Hindlimb muscle (tissue), 1 donor: ENCODE measurements around the gene PLA2G2C. TPM values are rescaled to one million over a fixed set of nuclear protein-coding genes. Genes with fewer than 3 reads are reported as not detected.
"Not testable (repeated sequence)": the region's sequence is repeated elsewhere in the genome, so short reads cannot be mapped to it uniquely, and the experiment has no call there.

ENCODE experiments used
- DNase-seq: peaks from one replicate; pipeline ENCODE4 v3.0.0-alpha.2; 2013
- polyA plus RNA-seq: library from polyadenylated mRNA; unstranded; fragments of 120-200 nt; gene quantifications from one replicate; pipeline ENCODE4 v1.2.1, GENCODE V29; 2013; ENCODE audit not compliant: insufficient read length

Gene PLA2G2C, protein sequence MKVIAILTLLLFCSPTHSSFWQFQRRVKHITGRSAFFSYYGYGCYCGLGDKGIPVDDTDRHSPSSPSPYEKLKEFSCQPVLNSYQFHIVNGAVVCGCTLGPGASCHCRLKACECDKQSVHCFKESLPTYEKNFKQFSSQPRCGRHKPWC
- polyA plus RNA-seq, result not detected

DNA sequence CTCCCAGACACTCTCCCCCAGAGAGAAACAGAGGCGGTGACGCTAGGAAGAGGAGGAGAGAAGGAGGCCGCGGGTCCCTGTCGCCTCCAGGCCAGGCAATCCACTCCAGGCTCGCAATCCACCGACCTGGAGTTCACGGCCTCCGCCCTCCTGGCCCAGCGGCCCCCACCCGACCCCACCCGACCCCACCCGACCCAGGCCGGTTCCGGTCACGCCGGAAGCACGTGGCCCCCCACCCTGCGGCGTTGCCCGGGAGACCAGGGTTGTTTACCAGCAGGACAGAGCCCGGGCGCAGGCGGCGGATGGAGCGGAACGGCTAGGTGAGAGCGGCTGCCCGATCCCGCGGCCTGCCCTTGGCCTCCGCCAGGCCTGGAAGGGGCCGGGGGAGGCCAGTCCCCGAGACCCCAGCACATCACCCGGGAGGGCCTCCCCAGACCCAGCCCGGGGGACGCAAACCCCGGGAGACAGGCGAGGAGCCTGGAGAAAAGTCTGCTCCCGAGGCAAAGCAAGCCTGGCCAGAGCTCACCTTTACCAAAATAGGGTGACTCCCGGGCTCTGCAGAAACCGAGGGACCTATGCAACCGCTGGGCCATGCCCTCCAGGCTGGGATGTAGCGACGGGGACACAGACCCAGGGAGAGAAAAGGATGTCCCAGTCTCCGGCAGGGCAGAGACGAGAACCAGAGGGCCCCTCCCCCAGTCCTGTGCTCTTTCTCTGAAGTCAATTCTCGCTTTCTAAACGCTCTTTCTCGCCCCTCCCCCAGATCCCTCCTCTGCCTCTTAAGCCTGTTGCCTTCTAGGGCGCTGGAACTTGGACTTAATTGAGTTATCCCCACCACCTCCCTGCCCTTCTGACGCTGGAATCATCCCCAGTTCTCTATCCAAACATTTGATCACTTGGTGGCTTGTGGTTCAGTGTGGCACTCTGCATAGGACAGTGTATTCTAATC is at the start of gene PLA2G2C, which contains the start of gene UBXN10:
PLA2G2C (minus strand) TSS at position 685 of the 949 bp plus-strand sequence. CDS start 9,155 bp downstream, outside the sequence.
UBXN10 (plus strand) TSS at position 263 of the 949 bp plus-strand sequence. CDS start 4,466 bp downstream, outside the sequence.
- no peak for DNase-seq

DNA sequence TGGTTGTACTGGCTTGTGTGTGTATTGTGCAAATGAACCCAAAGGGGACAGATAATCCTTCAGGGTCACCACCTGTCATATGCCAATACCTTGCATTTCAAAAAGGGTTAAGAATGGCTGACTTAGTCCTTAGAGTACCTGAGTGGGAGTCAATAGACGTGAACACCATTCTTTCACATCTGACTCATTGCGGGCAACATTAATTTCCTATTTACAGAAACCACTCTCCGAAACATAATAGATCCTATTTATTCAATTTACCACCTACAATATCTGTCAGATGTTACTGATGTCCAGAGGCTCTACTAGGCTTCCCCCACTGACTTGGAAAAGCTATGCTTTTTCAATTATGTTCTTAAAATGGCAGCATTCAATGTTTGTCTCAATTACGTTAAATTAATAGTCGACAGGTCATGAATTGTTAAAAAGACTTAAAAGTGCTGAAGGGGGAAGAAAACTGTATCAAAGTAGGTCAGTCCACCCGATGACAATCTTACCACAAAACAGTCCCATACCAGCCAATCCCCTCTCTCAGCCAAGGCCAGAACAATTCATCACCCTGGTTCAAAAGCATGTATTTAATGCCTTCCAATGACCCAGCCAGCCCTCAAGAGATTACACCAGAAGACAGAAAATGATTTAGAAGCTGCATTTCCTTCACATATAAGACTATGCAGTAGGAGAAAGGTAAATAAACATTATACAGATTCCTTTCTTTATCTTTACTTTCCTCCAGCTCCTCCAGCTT is 48.6 kb upstream of the PLA2G2C start:
- DNase-seq, result no peak

DNA sequence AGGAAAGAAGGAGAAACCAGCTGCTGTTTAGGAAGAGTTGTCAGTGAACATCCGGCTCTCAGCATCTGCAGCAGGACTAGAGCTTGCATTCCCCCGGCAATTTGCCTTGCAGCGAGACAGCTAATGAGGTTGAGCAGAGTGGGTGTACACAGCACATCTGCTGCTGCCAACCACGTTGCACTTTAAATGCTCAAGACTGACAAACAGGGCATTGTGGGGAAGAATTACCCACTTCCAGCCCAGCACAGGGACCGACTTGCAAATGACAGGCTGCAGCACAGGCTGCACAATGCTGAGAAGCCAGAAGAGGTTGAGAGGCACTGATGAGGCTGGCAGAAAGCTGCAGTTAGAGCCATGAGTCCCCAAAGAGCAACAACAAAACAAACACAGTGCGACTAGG is 47.5 kb upstream of the PLA2G2C start:
- DNase-seq, result peak; percentile 18

DNA sequence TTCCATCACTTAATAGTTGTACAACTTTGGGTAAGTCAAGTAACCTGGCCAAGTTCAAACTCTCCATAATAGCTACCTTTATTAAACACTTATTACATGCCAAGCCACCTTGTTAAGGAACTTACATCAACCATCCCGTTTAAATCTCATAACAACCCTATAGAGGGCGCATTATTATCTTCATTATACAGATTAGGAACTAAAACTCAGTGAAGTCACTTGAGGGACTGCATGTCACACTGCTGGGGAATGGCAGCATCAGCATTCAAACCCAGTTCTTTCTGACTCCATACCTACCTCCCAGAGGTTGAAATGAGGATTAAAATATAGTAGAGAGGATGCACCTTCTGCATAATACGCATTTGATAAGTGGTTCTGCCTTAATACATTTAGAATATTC is 47.1 kb upstream of the PLA2G2C start:
- DNase-seq, result no peak

DNA sequence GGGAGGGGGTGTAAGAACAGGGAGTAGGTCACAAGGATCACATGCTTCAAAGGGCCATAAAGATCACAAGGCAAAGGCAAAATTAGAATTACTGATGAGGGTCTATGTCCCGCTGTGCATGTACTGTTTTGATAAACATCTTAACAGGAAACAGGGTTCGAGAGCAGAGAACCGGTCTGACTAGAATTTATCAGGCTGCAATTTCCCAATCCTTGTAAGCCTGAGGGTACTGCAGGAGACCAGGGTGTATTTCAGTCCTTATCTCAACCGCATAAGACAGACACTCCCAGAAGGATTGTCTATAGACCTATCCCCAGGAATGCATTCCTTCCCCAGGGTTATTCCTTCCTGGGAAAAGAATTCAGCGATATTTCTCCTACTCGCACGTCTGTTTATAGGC is 46.2 kb upstream of the PLA2G2C start:
- not testable (repeated sequence) for DNase-seq

DNA sequence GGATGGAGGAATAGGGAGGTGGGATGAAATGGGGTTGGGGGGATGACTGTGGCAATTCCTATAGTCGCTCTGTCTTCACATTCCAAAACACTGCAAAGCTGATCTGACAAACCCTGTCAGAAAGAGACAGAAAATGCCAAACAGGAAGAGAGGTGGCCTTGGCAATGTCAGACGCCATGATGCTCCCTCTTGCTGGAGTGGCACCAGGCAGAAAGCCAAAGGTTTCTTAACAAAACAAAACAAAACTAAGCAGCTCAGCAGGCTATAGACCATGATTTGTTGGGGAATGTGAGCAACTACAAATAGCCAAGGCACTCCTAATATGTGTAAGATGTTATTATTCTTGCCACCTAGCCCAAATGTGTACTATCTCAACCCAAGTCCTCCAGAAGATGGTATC is 42.9 kb upstream of the PLA2G2C start:
- DNase-seq, result no peak

DNA sequence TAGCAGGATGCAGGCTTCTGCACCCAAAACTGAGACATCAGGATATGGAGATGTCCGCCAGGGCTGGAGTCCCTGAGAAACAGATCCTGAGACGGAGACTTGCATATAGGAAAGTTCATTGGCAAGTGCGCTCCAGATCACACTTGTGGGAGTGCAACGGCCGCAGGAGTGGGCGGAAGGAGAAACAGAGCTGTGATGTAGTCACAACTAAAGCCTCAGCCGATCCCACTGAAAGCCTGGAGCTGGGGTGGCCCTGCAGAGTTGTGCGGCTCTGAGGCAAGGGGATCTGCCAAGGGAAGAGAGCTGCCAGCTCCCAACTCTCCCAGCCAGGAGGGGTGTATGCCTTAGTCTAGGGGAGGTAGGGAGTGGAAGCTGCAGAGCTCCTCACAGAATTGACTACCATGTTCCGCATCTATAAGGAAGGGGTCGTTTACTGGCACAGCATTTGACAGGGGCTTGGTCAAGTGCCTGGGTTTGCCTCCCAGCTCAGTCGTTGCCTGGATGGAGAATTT is 42.1 kb upstream of the PLA2G2C start:
- no peak for DNase-seq

DNA sequence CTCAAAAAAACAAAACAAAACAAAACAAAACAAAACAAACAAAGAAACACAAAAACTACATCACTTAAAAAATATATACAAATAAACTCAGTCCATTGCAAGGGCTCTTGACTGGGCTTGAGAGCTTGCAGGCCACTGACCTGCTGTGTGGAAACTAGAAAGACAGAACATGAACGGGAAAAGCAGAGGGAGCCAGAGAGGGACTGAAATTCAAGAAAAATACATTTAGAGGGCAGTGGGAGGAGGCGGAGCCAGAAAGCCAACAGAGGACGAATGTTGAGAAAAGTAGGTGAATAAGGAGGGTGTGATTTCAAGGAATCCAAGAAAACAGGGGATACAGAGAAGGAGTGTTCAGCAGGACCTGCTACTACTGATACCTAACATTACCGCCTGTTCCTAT is 41.4 kb upstream of the PLA2G2C start:
- DNase-seq, result no peak

DNA sequence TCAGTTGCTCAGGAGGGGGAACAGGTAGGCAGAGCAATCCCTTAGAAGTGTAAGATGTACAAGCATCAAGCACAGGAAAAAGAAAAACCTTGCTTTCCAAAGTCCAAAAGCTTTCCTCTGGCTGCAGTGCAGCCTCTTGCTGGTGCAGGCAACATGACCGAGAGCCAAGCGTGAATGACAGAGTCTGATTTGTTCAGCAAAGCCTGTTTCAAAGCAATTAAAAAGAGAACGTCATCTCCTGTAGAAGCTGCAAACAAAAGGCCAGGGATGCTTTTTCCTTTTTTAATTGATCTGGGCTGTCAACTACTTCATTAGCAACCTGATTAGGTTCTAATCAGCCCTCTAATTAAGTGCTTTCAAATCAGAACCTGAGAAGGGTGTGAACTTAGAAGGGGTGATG is 38.2 kb upstream of the PLA2G2C start:
- DNase-seq, result no peak

DNA sequence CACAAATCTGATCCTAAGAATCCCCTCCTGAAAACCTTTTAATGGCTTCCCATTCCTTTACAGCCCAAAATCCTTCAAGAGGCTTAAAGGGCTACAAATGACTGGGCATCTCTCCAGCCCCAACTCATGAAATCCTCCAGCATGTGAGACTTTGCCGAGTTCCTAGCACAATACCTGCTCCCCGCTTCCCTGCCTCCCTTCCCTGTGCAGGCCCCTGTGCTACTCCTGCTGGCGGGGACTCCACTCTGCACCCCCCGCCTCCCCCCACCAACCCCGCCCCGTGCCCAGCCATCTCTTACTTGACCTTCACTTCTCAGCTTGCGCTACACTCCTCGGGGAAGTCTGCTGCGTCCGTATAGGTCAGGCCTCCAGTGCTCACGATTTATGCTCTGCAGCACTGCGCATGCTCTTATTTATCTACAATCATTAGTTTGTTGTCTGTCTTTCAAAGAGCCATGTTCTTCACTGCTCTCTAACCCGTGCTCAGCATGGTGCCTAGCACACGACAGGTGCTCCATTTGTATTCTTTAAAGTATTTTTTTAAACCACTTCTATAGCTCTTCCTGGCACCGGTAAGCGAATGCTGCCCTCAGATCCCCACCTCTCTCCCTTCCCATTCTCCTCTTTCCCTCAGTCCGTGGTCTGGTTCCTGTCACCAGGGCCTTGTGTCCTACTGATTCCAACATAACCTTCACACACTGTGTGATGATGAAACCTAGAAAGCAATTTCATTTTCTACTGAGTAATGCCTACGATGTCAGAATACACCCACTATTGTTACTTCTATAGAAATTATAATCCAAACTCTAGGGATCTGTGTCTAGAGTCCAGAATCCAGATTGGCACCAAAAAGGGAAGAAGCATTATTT is 37.5 kb upstream of the PLA2G2C start:
- no peak for DNase-seq

DNA sequence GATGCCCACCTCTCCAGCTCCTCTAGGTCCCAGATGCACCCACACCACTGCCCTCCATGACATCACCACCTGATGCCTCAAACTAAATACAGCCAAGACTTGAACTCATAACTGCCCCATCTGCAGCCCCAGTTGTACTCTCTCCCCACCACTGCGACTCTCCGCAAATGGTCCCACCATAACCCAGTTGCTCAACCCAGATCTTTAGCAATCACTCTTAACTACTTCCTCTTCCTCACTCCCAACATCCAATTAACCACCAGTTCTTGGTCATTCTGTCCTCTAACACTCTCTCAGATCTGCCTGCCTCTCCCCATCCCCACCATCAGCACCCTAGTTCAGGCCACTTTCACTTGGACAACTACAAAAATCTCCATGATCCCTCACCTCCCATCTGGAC is 36.8 kb upstream of the PLA2G2C start:
- no peak for DNase-seq

DNA sequence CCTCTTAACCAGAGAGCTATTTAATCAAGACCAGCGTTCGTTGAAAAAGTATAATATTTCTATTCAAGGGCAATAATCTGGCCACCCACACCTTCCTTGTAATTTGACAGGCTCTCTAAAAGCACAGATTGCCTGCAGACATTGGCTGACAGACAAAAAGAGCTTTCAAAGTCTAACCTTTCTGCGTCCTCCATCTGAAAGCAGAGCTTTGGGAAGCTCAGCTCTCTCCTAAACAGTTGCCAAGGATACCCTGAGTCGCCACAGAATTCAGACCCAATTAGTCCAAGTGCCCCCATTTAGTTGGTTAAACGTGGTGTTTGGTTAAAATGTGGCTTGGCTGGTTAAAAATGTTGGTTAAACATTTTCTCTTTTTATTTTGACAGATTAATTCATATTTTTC is 33.7 kb upstream of the PLA2G2C start:
- no peak for DNase-seq

DNA sequence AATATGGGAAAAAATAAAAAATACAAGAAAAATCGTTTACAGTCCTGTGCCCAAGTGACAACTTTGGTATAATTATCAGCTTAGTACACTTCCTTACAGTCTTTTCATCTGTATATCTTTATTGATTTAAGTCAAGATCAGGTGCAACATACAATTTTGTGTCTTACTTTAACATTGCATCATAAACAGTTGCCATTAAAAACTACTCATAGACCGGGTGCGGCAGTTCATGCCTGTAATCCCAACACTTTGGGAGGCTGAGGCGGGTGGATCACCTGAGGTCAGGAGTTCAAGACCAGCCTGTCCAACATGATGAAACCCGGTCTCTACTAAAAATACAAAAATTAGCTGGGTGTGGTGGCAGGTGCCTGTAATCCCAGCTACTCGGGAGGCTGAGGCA is 32.7 kb upstream of the PLA2G2C start:
- DNase-seq, result not testable (repeated sequence)

DNA sequence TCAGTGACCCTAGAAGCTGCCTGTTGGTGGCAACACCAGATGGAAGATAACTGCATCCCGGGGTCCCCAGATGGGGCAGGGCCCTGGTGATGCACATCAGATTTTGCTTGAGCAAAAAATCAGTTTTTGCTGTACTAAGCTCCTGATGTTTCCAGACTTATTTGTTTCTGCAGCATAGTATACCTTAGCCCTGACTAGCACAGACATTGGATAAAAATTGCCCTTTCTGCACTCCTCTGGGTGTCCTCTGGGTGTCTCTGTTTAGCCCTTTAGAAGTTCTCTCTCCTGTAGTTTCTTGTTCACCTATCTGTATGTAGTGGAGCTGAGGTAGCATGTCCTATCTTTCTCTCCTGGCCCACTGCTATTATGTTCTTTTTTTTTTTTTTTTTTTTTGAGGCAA is 30.3 kb upstream of the PLA2G2C start:
- DNase-seq, result no peak

DNA sequence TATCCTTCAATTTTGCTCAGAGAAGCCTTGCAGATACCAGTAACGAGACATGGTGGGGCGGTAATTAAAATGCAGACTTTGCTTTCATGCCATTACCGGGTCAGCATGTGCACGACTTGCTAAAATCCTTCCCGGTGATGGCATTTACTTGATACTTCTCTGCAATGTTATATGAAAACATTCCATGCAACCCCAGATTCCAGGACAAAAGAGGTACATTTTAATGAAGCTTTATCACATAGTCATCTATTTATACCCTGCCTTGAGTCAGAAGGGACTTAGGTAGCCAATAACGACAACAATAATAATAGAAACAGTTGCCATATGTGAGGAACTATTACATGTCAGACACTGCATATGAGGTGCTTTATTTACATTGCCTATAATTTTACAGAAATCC is 29.4 kb upstream of the PLA2G2C start:
- no peak for DNase-seq

DNA sequence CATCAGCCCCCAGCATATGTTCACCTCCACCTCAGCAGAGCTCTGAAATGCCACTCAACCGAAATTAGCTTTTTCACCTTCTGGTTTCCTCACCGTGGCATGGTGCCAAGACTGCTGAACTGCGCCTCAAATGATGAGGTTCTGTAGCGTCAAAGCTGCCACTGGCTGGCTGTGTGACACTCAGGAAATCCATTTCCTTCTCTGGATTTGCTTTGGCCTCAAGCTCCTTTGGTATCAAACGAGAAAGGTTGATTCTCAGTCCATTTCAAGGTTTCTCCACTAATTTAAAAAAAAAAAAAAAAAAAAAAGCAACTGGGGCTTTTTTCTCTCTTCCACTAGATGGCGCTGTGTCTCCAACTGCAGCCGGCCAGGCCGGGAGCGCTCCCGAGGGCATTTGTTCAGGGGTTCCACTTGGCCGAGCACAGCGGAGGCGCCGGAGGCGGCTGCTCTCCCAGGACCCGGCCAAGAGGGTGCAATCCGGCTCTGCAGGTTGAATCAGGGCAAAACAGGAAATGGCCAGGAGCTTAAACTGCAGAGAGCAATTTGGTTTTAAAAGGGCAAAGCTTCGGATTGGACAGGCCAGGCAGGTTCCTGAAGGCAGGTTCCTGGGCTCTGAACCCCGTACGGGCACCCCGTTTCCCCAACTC is 26.5 kb upstream of the PLA2G2C start:
- DNase-seq, result peak; percentile 34

DNA sequence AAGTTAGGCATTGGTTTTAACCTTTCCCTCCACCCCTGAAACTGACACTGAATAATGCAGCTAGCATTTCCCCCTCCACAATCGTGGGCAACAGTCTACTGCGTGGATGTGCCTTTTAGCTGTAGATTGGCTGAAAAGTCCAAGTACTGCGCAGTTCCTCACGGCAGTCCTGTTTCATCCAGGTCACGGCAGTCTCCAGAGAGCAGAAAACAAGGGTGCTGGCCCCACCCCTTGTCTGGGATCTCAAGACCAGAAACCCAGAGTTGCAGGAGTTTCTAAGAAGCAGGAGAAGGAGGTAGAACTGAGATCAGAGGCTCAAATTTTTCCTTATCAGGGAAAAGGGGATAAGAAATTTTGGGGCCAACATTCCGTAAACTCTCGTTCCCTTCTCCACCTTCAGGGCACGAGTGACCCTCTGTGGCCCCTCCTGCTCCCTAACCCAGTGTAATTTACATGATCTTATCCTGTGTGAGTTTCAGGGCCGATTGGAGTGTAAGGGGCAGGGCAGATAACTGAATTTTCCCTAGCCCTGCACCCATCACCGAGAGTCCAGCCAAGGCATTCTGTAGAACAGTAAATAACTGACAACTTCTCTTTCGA is 25.9 kb upstream of the PLA2G2C start:
- no peak for DNase-seq

DNA sequence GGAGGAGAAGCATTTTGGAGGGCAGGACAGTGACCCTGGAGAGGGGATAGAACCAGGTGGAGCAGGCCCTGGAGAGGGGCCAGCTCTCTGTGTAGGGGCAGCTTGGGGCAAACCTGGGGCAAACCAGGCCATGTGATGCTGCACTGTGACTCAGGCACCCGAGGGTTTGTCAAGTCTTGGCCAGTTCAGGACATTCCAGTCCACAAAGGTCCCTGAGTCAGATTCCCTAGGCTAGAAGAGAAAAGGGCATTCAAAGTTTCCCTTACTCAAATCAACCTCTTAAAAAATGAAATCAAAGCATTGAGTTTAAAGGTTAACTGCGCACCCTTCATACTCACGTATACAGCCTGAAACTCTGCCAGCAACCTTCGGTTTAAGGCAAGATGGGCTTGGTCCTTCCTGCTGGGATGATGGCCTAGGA is 25.2 kb upstream of the PLA2G2C start:
- DNase-seq, result no peak

DNA sequence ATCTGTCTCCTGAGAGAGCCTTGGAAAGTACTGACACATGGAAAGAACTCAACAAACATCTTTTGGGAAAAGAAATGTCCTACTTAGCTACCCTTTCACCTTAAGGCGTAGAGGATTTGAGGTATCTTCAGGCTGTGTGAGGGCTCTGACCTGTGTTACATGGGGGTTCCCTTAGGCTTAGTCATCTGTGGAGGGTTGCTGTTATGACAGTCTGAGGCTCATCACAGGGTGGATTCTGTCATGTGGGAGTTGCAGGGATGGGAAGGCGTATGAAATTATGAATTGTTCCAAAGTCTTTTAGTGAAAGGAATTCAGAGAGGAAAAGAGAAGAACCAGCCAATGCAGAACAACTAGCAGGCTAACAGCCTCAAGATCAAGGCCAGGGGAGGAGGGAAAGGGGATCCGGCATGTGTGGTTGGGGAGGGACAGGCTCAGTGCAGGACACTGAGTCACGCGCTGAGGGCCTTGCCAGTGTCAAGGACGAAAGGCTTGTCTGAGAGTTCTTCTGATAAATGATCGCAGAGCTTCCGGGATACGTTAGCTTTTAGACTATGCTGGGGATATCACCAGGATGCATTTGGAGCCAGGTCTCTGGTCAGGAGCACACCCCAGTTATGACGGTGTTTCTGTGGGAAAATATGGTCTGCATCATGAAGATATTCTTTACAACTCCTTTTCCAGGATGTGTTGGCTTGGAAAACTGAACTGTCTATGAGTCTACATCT is 24.6 kb upstream of the PLA2G2C start:
- no peak for DNase-seq

DNA sequence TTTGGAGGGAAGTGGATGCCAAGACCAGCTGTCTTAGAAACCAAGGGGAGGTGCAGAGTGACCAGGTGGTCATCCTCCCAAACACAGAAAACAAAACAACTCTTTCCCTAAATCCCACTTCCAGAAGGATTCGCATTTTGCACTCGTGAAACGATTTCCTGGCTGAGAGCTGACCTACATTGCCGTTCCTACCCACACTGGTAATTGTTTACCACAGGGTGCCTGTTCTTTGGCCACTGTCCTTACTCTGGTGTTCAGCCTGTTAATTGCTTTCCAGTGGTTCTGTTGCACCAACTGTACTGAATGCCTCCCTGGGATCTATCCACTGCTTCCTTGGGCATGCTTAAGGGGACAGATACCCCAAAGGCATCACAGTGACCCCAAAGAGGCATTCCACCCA is 23.2 kb upstream of the PLA2G2C start:
- no peak for DNase-seq
